Cardiac septum (tissue), 1 donor: ENCODE data around the gene GRHPR. TPM values are rescaled to one million over a fixed set of nuclear protein-coding genes. Genes with fewer than 3 reads are reported as not detected.
A peak's percentile ranks its signal among the peaks of the same experiment; 100 is the strongest.
"Not testable (repeated sequence)": the region's sequence is repeated elsewhere in the genome, so short reads cannot be mapped to it uniquely, and the experiment has no call there.

Source experiments
- DNase-seq: peaks from one replicate; pipeline ENCODE4 v3.0.0-alpha.2; 2020; ENCODE audit warnings: low spot score
- intact Hi-C: fragments of 100-400 bp; cut with DNase I; formaldehyde crosslinking; loops from one replicate; pipeline ENCODE4 v1.14.0; 2022
- total RNA-seq: library from RNA; stranded (reverse); fragmentation: NEBNext Ultra II Directional; extraction: Animal tissue kit (Norgen Biotek cat#: 25700); gene quantifications from one replicate; pipeline ENCODE4 v1.2.1, GENCODE V29; 2021
- donor health status: DM: no; HTN: no; CAD: no.

Gene GRHPR
- total RNA-seq, 1 donor from 2014 or later = 102 TPM

- DNase-seq = no peak
- intact Hi-C loops = no loop called here
Measured at GRCh38 chr9:37395663-37396062, 26.8 kb upstream of the GRHPR start.

DNA sequence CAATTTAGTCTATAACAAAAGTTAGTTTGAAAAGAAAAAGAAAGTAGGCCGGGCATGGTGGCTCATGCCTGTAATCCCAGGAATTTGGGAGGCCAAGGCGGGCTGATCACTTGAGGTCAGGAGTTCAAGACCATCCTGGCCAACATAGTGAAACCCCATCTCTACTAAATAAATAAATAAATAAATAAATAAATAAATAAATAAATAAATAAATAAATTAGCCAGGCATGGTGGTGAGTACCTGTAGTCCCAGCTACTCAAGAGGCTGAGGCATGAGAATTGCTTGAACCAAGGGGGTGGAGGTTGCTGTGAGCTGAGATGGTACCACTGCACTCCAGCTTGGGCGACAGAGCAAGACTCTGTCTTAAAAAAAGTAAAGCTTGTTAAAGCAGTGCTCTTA lies 24.5 kb upstream of the GRHPR start:
- DNase-seq, intact Hi-C loops: not testable (repeated sequence)

- DNase-seq = no peak
- intact Hi-C loops = no loop called here
Measured at GRCh38 chr9:37398464-37399025, 24.0 kb upstream of the GRHPR start.

GRCh38 chr9:37399336-37399735 lies 23.2 kb upstream of the GRHPR start:
- intact Hi-C loops = no loop called here
- no peak for DNase-seq

DNA sequence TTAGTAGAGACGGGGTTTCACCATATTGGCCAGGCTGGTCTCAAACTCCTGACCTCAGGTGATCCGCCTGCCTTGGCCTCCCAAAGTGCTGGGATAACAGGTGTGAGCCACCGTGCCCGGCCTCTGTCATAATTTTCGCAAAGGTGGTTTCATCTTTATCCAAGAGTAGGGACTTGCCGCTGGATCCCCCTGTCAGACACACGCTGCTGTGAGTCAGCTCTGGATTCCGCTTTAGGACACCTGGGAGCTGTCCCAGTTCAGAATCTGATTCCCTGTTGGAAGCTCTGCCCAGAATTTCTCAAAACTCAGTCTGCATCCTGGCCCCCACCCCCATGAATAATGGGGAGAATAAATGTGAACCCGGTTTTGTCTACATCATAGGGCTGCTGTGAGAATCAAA lies 17.9 kb upstream of the GRHPR start:
- DNase-seq = no peak
- intact Hi-C loops = no loop called here

GRCh38 chr9:37405350-37405749 lies 17.1 kb upstream of the GRHPR start:
- intact Hi-C loops = no loop called here

DNA sequence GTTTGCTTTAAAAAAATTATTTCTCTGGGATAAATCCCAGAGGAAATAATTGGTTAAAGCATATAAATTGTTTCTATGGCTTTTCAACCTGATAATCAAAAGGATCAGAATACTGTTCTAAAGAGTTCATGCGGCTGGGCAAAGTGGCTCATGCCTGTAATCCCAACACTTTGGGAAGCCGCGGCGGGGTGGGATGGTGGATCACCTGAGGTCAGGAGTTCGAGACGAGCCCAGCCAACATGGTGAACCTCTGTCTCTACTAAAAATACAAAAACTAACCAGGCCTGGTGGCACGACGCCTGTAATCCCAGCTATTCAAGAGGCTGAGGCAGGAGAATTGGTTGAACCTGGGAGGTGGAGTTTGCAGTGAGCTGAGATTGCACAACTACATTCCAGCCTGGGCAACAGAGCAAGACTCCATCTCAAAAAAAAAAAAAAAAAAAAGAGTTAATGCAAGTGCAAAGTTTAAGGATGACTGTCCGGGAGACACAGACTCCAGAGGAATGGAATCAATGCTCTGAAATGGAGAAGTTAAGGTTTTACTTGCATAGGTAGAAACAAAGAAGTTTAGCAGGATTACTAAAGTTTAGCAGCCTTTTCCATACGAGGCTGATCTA lies 16.6 kb upstream of the GRHPR start:
- intact Hi-C loops = no loop called here
- DNase-seq = no peak

More at GRCh38 chr9:37405350-37405749, 17.1 kb upstream of the GRHPR start:
- DNase-seq = no peak

DNA sequence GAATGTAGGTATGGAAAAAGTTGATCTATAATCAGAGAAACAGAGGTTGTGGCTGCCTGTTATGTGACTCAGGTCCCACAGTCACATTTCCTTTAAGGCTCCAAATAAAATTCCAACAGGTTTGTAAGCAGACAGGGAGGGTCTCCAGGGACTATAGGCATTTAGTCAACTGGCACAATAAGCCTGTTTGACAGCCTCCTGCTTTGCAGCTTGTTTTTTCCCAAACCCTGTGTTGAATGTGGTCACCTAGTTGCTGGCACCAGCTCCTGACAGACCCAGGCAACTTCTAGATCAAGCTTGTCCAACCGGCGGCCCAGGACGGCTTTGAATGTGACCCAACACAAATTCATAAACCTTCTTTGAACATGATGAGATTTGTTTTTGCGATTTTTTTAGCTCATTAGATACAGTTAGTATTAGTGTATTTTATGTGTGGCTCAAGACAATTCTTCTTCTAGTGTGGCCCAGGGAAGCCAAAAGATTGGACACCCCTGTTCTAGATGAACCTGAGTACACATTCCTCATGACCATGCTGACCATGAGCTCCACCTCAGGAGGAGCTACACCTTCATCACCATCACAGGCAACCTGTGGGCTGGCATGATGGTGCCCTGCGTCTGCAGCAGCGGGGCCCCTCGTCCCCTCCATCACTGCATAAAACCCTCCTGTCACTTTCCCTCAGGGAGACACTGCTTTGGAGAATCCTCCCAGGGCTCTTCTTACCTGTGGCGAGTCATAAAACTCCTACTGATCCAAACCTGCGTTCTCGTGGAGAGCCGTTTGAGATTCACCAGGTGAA lies 15.7 kb upstream of the GRHPR start:
- DNase-seq = no peak
- intact Hi-C loops = no loop called here

DNA sequence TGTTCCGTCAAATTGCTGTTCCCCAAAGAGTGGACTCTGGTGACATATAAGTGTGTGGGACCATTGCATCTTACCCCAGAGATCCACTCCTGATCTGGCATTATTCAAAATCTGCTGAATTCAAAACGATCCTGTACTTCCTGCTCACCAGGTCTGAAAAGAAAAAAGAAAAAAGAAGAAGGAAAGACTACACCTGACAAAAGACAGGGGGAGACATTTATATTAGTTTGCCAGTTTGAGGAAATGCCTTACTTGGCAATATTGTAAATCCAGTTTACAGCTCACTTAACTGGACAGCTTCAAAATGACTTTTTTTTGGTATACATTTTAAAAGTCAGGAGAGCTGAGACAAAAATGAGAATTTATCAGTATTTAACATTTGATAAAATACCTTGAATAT lies 15.0 kb upstream of the GRHPR start:
- intact Hi-C loops = no loop called here
- DNase-seq = no peak

- intact Hi-C loops = no loop called here
- no peak for DNase-seq
Measured at GRCh38 chr9:37408933-37409710, 13.4 kb upstream of the GRHPR start.

DNA sequence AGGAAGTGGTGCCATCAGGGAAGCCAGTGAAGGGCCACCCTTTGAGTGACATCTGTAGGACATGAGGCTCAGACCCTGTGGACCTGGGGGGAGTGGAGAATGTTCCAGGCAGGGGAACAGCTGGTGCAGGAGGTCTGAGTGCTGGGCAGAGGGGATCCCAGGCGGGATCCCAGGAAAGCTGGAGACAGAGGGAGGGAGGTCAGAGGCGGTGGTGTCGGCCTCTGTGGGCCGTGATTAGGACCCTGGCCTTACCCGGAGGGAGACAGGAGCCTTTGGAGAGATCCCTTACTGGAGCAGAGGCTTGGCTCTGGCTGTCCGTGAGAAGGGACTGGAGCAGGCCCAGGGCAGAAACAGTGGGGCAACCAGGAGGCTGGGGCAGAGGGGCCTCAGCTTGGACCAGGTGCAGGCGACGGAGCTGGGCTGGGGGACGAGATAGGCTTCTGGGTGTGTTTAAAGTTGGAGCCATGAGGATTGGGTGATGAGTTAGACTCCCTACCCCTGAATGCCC lies 12.1 kb upstream of the GRHPR start:
- intact Hi-C loops = no loop called here
- DNase-seq = no peak

GRCh38 chr9:37410969-37411785 lies 11.3 kb upstream of the GRHPR start:
- no peak for DNase-seq
- intact Hi-C loops = no loop called here

- intact Hi-C loops = no loop called here
- no peak for DNase-seq
Measured at GRCh38 chr9:37412431-37413151, 9.9 kb upstream of the GRHPR start.

GRCh38 chr9:37413311-37413710 lies 9.2 kb upstream of the GRHPR start:
- DNase-seq = no peak
- intact Hi-C loops = no loop called here

- intact Hi-C loops = no loop called here
Measured at GRCh38 chr9:37414503-37414943, 8.0 kb upstream of the GRHPR start.

GRCh38 chr9:37415011-37415719 lies 7.3 kb upstream of the GRHPR start:
- intact Hi-C loops = no loop called here
- DNase-seq = peak; percentile 79

More at GRCh38 chr9:37414503-37414943, 8.0 kb upstream of the GRHPR start:
- DNase-seq = no peak

GRCh38 chr9:37417252-37417803 lies 5.2 kb upstream of the GRHPR start:
- no peak for DNase-seq
- intact Hi-C loops = no loop called here
